GM12872 (cell line): ENCODE data around the gene ING3.

Experiments used
- TF ChIP-seq, protein P1 (sequence below): IDR thresholded peaks from 3 replicates; pipeline ENCODE4 v1.5.1; 2011; ENCODE audit warnings: low read depth, mild to moderate bottlenecking, low read length, moderate library complexity; ENCODE audit not compliant: insufficient read depth

The ING3 gene

DNA sequence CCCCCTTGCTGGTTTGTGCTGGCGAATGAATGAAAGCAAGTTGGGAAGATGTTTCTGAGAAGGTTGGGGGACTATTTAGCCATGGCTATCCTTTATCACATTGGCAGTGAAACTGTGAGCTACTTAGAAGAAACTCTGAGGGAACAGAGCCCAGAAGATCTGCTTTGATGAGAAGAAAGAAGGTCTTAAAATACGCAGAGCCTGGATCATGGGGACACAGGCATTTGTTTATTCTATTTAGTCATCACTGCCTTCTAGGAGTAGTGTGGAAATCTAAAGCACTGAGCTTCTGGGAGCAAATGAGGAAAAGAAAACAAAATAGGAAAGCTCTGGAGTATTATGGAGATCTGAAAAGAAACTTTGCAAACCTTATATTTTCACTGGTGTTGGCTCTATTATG lies 66.4 kb downstream of the ING3 start:
- TF ChIP-seq, protein P1, sequence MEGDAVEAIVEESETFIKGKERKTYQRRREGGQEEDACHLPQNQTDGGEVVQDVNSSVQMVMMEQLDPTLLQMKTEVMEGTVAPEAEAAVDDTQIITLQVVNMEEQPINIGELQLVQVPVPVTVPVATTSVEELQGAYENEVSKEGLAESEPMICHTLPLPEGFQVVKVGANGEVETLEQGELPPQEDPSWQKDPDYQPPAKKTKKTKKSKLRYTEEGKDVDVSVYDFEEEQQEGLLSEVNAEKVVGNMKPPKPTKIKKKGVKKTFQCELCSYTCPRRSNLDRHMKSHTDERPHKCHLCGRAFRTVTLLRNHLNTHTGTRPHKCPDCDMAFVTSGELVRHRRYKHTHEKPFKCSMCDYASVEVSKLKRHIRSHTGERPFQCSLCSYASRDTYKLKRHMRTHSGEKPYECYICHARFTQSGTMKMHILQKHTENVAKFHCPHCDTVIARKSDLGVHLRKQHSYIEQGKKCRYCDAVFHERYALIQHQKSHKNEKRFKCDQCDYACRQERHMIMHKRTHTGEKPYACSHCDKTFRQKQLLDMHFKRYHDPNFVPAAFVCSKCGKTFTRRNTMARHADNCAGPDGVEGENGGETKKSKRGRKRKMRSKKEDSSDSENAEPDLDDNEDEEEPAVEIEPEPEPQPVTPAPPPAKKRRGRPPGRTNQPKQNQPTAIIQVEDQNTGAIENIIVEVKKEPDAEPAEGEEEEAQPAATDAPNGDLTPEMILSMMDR, result no peak

DNA sequence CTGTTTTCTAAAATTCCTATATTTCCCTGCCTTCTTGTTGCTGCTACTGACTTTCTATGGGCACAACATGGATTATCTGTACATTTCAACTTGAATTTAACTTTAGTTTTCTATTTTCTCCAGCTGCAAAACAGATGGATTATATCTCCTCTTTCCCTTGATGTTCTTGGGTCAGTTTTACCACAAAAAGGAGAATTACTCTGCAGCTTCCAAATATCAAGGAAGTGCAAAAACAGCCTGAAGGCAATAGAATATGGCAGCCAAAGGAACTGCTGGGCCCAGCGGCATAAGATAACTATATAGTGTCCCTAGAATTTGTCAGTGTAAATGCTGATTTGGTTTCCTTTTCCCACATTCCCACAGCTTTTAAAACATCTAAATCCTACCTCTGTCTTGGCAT lies 67.0 kb downstream of the ING3 start:
- TF ChIP-seq, protein P1, result no peak

DNA sequence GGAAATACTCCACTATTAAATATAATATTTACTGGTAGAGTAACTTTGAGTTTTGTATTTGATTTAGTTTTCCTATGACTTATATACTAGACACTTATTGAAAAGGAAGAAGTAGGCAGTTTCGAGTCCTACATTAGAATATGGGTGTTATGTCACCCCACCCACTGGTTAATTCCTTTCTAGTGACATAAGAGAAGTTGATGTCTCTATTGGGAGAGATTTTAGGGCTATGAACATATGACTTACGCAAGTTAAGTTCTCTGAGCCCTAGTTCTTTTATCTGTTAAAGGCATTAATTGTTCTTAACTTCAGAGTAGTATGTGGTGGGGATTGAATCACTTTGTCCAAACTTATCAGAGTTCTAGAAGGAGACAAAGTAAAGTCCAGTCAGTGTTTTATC lies 68.4 kb downstream of the ING3 start:
- TF ChIP-seq, protein P1, result no peak

DNA sequence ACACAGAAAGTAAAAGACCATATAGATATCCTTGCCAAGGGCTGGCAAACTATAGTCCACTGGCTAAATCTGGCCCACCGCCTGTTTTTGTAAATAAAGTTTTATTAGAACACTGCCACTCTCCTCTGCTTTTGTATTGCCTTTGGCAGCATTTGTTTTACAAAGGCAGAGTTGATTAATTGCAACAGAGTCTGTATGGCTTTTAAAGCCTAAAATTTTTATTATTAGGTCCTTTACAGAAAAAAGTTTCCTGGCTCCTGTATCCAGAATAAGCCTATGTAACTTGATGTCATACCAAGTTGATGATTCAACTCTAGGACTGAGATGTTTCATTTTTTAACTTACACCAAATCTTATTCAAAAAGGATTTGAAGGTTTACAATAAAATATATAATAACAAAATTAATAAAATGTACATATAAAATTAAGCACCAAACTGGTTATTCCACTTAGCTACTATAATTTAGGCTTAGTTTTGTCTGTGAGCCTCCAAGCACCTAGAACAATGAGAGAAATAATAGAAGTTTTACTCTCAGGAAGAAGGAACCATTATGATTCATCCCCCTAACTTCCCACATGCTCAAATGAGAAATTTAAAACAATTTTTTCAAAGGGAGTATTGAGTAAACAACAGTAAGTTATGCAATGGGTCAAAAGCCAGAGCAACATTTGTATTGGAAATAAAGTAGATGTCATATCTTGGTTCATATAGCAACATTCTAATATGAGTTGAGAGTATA lies 69.8 kb downstream of the ING3 start:
- TF ChIP-seq, protein P1, result no peak

DNA sequence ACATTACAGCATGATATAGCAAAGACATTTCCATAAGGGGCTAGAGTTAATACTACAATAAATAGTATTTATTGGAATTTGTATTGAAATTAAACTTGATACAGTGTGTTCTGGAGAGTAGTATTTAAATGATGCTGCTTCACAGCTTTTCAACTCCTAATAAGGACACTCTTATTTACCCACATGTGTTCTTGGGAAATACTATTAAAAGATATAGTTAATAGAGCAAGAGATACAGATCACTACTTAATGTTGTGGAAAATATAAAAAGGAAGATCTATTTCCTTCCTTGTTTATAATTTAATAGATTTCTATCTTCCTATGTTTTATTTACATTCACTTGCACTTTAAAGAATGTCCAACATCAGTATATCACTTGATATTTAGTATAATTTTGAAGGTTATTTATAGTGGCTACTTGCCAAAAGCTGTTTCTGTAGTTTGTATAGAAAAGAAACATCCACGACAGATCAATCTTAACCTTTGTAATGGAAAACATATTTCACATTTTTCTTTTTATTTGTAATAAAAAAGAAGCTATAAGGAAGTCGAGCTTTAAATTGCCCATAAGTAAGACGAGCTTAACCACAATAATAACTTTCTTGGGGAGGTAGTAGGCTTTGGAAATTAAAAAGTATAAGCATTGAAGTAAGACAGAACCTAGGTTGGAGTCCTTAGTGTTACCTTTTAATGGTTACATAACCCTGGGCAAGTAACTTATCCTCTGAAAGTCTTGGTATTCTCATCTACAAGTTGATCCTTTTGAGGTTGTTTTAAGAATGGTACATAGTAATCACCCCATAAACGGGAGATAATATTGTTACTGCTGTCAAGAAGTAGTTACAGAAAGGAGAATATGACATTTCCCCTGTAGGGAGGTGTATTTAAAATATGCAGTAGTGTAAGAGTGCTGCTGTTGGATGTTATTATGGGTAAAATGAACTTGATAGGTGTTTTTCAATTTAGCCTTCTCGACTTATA lies 70.7 kb downstream of the ING3 start:
- TF ChIP-seq, protein P1, result no peak

DNA sequence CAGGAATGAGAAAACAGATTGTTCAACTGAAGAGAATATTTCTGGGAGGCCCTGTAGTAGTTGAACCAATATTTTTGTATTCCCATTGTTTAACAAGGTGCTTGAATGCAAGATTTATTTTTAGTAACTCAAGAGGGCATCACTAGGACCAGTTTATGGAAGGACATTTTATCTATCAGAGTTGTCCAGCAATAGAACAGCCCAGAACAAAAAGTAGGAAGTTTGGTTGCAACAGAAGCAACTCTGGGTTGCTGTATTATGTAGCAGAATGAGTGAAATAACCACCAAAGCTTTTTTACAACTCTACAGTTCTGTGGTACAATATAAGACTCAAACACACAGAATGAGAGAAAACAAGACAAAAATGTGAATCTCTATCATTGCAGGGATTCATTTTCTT lies 72.6 kb downstream of the ING3 start:
- TF ChIP-seq, protein P1, result no peak

DNA sequence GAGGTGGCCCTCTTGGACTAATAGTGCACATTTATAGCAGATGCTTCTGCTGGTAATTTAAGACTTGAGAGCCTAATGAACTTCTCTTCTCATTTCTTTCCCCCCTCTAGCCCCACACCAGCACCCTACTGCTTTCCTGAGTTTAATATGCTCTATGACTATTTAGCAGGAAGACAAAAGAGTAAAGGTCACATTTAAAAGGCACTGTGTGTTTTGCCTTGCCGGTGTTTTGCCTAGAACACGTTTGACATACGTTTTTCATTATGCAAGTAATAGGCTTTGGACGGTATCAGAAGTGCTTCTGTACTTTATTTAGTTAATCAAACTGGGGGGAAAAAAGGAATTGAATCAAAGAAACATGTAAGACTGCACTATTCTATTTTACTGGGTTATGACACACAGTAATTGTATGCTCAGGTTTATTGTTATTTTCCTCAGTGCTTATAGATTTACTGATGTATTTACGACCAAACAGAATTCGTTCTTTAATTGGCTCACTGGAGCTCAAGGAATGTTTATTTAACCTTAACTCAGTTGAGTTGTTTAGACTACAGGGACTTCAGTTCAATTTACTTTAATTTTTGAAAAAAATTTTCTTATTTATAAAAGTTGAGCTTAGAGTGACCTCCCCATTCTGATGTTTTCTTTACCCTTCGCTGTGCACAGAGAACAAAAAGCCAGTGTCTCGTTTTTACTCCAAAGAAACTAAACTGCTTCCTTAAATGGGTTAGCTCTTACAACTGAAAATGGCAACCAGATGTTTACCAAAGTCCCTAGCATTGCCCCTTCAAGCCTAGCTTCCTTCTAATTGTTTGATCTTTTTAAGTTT lies 73.3 kb downstream of the ING3 start:
- TF ChIP-seq, protein P1, result no peak
